Measurements from ENCODE around the gene CLEC20A. TPM values are rescaled to one million over a fixed set of nuclear protein-coding genes. Genes with fewer than 3 reads are reported as not detected.

The CLEC20A gene
- total RNA-seq, 2 experiments from 2014 or later, result not detected

DNA sequence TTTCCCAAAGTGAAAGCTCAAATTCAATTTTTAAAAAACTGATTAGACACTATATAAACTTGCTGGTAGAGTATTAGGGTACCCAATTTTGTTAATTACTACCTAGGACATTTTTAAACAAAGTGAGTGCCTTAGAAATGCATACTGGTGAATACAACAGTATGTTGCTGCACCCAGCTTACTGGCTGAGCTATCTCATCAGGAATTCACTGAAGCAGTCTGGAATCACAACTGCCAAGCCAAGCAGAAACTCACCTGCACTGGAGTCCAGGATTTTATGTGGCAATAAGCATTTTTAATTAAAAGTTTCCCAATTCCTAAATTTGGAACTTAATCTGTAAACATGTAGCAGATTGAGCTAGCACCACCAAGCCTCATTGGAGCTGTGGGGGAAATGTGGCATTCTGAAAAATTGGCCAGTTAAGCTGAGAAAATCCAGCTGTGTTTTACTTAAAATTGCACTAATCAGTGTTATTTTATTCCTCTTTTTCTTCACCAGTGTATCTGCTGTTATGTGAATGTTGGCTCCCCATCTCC is 61.8 kb downstream of the CLEC20A start:
- CTCF ChIA-PET, result no interaction called here
- POLR2A ChIA-PET, result no interaction called here

DNA sequence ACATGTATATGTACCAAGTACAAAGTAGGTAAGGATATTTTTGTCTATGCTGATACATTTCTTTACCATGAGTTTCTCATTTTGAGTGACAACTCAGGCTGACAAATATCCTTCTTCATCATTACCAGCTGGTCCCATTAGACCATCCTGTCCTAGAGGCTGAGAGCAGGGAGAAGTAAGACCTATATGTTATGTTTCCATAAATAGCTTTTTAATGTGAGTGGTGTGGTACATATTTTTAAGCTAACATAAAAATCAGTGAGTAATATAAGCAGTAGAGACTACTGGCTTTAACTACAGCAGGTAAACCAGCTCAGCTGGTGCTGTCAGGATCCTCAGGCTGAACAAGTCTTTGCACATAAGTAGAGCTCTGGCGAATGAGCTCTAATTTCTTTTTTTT is 62.4 kb downstream of the CLEC20A start:
- CTCF ChIA-PET, result no interaction called here
- POLR2A ChIA-PET, result no interaction called here

Other genes starting within 250 kb of the CLEC20A start
- gene TEX35, start 16.1 kb upstream of the CLEC20A start, total RNA-seq, result not detected
- 1 to 10 TPM; 1.3 to 1.9 TPM for gene RALGPS2, start 228.3 kb upstream of the CLEC20A start, total RNA-seq

Data from activated CD8-positive, alpha-beta memory T cell treated with anti-CD3 and anti-CD28 coated beads for 36 hours (primary cell).